K562 (cell line): ENCODE data around the gene IFNGR2. TPM values are rescaled to one million over a fixed set of nuclear protein-coding genes. Genes with fewer than 3 reads are reported as not detected.
A peak's percentile ranks its signal among the peaks of the same experiment; 100 is the strongest.

ENCODE experiments used
- CEBPB ChIP-seq: fragments of 450-650 bp; IDR thresholded peaks from 2 replicates; pipeline ENCODE4 v1.6.1; 2016; ENCODE audit warnings: missing genetic modification characterization, missing compliant biosample characterization
- DPF2 ChIP-seq: fragments of 450-650 bp; IDR thresholded peaks from 2 replicates; pipeline ENCODE4 v1.6.1; 2016
- ELF1 ChIP-seq: fragments of 200-800 bp; sonication (Bioruptor generic); IDR thresholded peaks from 2 replicates; pipeline ENCODE4 v1.6.1; 2016; ENCODE audit warnings: missing genetic modification characterization, missing compliant biosample characterization
- FOSL1 ChIP-seq: fragments of 200-800 bp; sonication (Bioruptor generic); conservative IDR thresholded peaks from 2 replicates; pipeline ENCODE4 v1.6.1; 2016; ENCODE audit warnings: missing genetic modification characterization, missing compliant biosample characterization
- HNRNPK ChIP-seq: fragments of 200-400 bp; formaldehyde crosslinking; IDR thresholded peaks from one replicate; pipeline ENCODE4 v1.6.1; 2018; ENCODE audit warnings: mild to moderate bottlenecking, low read depth, low read length; ENCODE audit not compliant: poor library complexity, severe bottlenecking
- ILK ChIP-seq: fragments of 450-650 bp; IDR thresholded peaks from 2 replicates; pipeline ENCODE4 v1.6.1; 2016; ENCODE audit warnings: missing genetic modification characterization, low read depth, mild to moderate bottlenecking, missing compliant biosample characterization, moderate library complexity, borderline replicate concordance
- JUND ChIP-seq, 2 experiments: IDR thresholded peaks; 2 replicates in 1 of 2; 3 replicates in 1 of 2; pipeline ENCODE4 v1.6.1; 2011; ENCODE audit warnings: borderline replicate concordance in 2 of 2, low read depth in 2 of 2, low read length in 2 of 2, improper control_type of control experiment in 1 of 2, missing biosample characterization in 1 of 2, missing genetic modification characterization in 1 of 2, missing genetic modification reagents in 1 of 2
- NEUROD1 ChIP-seq: fragments of 150-350 bp; IDR thresholded peaks from 2 replicates; pipeline ENCODE4 v1.6.1; 2014; ENCODE audit warnings: borderline replicate concordance, low read length, low read depth; ENCODE audit not compliant: partially characterized antibody
- PHTF2 ChIP-seq: fragments of 250-450 bp; sonication (Bioruptor Pico); IDR thresholded peaks from 2 replicates; pipeline ENCODE4 v1.5.0; 2021; ENCODE audit warnings: mild to moderate bottlenecking
- POLR2H ChIP-seq: IDR thresholded peaks from 2 replicates; pipeline ENCODE4 v1.6.1; 2016; ENCODE audit warnings: missing genetic modification characterization, low read depth, mild to moderate bottlenecking, control low read depth, missing compliant biosample characterization, moderate library complexity
- SMARCA4 ChIP-seq: fragments of 450-650 bp; IDR thresholded peaks from 2 replicates; pipeline ENCODE4 v1.6.1; 2016
- SMARCC2 ChIP-seq: fragments of 450-650 bp; IDR thresholded peaks from 2 replicates; pipeline ENCODE4 v1.6.1; 2017; ENCODE audit warnings: antibody characterized with exemption, moderate library complexity, mild to moderate bottlenecking, low read depth
- YBX1 ChIP-seq: fragments of 450-650 bp; IDR thresholded peaks from 2 replicates; pipeline ENCODE4 v1.7.1; 2016; ENCODE audit warnings: mild to moderate bottlenecking
- ZBED1 ChIP-seq: IDR thresholded peaks from 2 replicates; pipeline ENCODE4 v1.6.1; 2014
- ZBTB8A ChIP-seq: fragments of 450-650 bp; IDR thresholded peaks from 2 replicates; pipeline ENCODE4 v1.6.1; 2018; ENCODE audit warnings: mild to moderate bottlenecking, moderate library complexity; ENCODE audit not compliant: partially characterized antibody
- ZNF347 ChIP-seq: fragments of 450-650 bp; formaldehyde crosslinking; IDR thresholded peaks from 2 replicates; pipeline ENCODE4 v1.4.0; 2020; ENCODE audit warnings: low read depth, mild to moderate bottlenecking, moderate library complexity
- ZNF707 ChIP-seq: fragments of 250-450 bp; sonication (Bioruptor Pico); conservative IDR thresholded peaks from 2 replicates; pipeline ENCODE4 v1.8.0; 2022; ENCODE audit warnings: inconsistent platforms, mild to moderate bottlenecking, moderate library complexity
- ZNF766 ChIP-seq: fragments of 200-800 bp; sonication (Bioruptor generic); conservative IDR thresholded peaks from 2 replicates; pipeline ENCODE4 v1.6.1; 2016; ENCODE audit warnings: missing genetic modification characterization, missing compliant biosample characterization
- ZSCAN29 ChIP-seq: fragments of 450-650 bp; IDR thresholded peaks from 2 replicates; pipeline ENCODE4 v1.6.1; 2017
- polyA plus RNA-seq, 8 experiments: library from polyadenylated mRNA; depleted of rRNA in 4 of 8; stranded (reverse) in 5 of 8; unstranded in 3 of 8; fragments of >200 nt; fragmentation: Nextera tagmentation in 2 of 8; fragmentation: Illumina TruSeq in 1 of 8; extraction: Ambion mirVana in 2 of 8; extraction: Trizol in 1 of 8; gene quantifications; 2 replicates each; pipeline versions ENCODE4 v1.2.1 to v1.2.3, GENCODE V29; 2011 to 2014; ENCODE audit warnings: inconsistent platforms in 1 of 8, missing spikeins in 1 of 8
- total RNA-seq, 7 experiments: library from RNA; depleted of rRNA in 6 of 7; stranded (reverse); fragments of >200 nt in 6 of 7; fragmentation: Illumina TruSeq in 2 of 7; extraction: Trizol in 2 of 7; gene quantifications; 2 replicates each; pipeline versions ENCODE4 v1.2.1 to v1.2.3, GENCODE V29; 2011 to 2021; ENCODE audit warnings: low replicate concordance in 1 of 7
- TF ChIP-seq, protein P1 (sequence below), 2 experiments: fragments of 450-650 bp; IDR thresholded peaks; 2 replicates each; pipeline ENCODE4 v1.6.1; 2018; ENCODE audit warnings: mild to moderate bottlenecking in 2 of 2, low read depth in 1 of 2; ENCODE audit not compliant: partially characterized antibody in 2 of 2
- TF ChIP-seq, protein P2 (sequence below): IDR thresholded peaks from 3 replicates; pipeline ENCODE4 v1.6.1; 2011; ENCODE audit warnings: borderline replicate concordance, mild to moderate bottlenecking; ENCODE audit not compliant: insufficient read length, insufficient read depth
- TF ChIP-seq, protein P3 (sequence below): fragments of 450-650 bp; formaldehyde crosslinking; IDR thresholded peaks from 2 replicates; pipeline ENCODE4 v1.4.0; 2020; ENCODE audit warnings: mild to moderate bottlenecking

Gene IFNGR2
- total and polyA plus RNA-seq, 9 of the 15 experiments (the other 6 are each of a cell fraction or from before 2014, with no cell fraction given): 6.7 to 58.0 (median 28.5) TPM

DNA sequence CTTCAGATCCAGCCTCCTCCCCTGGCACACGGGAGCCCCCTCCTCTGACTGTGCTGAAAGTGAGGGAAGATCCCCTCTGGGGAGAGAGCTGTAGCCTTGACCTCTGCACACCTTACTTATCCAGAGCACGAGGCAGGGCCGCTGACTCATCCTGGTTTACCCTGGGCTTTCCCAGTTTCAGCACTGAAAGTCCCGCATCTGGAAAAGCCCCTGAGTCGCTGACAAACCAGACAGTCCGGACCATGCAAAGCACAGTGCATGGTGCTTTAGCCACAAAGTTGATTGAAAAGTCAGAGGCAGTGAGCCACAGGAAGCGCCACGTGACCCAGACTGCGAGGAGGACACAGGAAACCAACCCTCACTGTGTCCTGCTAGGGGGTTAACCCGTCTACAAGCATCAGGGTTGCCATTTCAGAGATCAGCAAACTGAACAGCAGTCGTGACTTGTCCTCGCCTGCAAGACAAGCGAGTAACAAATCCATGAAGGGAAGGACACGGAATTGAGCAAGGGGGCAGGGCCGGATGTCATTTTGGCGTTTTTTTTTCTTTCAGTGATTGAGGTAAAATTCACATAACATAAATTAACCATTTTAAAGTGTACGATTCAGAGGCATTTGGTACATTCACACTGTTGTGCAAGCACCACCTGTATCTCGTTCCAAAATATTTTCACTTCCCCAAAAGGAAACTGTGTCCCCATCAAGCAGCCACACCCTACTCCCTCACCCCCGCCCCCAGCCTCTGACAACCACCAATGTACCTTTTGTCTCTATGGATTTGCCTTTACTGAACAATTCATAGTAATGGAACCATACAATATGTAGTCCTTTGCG lies 19.9 kb upstream of the IFNGR2 start (continued):
- TF ChIP-seq, protein P1, sequence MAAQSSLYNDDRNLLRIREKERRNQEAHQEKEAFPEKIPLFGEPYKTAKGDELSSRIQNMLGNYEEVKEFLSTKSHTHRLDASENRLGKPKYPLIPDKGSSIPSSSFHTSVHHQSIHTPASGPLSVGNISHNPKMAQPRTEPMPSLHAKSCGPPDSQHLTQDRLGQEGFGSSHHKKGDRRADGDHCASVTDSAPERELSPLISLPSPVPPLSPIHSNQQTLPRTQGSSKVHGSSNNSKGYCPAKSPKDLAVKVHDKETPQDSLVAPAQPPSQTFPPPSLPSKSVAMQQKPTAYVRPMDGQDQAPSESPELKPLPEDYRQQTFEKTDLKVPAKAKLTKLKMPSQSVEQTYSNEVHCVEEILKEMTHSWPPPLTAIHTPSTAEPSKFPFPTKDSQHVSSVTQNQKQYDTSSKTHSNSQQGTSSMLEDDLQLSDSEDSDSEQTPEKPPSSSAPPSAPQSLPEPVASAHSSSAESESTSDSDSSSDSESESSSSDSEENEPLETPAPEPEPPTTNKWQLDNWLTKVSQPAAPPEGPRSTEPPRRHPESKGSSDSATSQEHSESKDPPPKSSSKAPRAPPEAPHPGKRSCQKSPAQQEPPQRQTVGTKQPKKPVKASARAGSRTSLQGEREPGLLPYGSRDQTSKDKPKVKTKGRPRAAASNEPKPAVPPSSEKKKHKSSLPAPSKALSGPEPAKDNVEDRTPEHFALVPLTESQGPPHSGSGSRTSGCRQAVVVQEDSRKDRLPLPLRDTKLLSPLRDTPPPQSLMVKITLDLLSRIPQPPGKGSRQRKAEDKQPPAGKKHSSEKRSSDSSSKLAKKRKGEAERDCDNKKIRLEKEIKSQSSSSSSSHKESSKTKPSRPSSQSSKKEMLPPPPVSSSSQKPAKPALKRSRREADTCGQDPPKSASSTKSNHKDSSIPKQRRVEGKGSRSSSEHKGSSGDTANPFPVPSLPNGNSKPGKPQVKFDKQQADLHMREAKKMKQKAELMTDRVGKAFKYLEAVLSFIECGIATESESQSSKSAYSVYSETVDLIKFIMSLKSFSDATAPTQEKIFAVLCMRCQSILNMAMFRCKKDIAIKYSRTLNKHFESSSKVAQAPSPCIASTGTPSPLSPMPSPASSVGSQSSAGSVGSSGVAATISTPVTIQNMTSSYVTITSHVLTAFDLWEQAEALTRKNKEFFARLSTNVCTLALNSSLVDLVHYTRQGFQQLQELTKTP (IDR thresholded peaks at IDR 0.05; ENCODE audit: low read depth in 1 of 2, partially characterized antibody in 2 of 2): no peak
- TF ChIP-seq JUND (IDR thresholded peaks at IDR 0.05; ENCODE audit: borderline replicate concordance, low read depth, low read length): peak; percentile 84
- TF ChIP-seq JUND (tag; IDR thresholded peaks at IDR 0.05; ENCODE audit: borderline replicate concordance, low read depth, low read length): peak; percentile 81; the same call in 2 of the 3 replicates
- no peak for TF ChIP-seq YBX1
- no peak for TF ChIP-seq POLR2H (tag)
- TF ChIP-seq ZNF347 (CRISPR knock-in tag): no peak
- TF ChIP-seq NEUROD1: no peak
- peak; percentile 60; the same call in 1 of the 2 replicates for TF ChIP-seq ZSCAN29
- no peak for TF ChIP-seq ZBTB8A
- no peak for TF ChIP-seq ILK
- no peak for TF ChIP-seq PHTF2 (CRISPR knock-in tag)
- peak; percentile 89 for TF ChIP-seq CEBPB (tag)
- TF ChIP-seq, protein P2, sequence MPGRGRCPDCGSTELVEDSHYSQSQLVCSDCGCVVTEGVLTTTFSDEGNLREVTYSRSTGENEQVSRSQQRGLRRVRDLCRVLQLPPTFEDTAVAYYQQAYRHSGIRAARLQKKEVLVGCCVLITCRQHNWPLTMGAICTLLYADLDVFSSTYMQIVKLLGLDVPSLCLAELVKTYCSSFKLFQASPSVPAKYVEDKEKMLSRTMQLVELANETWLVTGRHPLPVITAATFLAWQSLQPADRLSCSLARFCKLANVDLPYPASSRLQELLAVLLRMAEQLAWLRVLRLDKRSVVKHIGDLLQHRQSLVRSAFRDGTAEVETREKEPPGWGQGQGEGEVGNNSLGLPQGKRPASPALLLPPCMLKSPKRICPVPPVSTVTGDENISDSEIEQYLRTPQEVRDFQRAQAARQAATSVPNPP: no peak
- TF ChIP-seq, protein P3, sequence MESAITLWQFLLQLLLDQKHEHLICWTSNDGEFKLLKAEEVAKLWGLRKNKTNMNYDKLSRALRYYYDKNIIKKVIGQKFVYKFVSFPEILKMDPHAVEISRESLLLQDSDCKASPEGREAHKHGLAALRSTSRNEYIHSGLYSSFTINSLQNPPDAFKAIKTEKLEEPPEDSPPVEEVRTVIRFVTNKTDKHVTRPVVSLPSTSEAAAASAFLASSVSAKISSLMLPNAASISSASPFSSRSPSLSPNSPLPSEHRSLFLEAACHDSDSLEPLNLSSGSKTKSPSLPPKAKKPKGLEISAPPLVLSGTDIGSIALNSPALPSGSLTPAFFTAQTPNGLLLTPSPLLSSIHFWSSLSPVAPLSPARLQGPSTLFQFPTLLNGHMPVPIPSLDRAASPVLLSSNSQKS (CRISPR knock-in tag): no peak
- TF ChIP-seq ELF1 (tag): no peak
- TF ChIP-seq ZNF766: 0 out of 2 replicates have a peak, but pooled peaks have one; percentile 24
- TF ChIP-seq DPF2: peak; percentile 41
- peak; percentile 45; the same call in 1 of the 2 replicates for TF ChIP-seq SMARCA4
- TF ChIP-seq SMARCC2: no peak
- no peak for TF ChIP-seq ZNF707 (CRISPR knock-in tag)
- TF ChIP-seq ZBED1: no peak
- peak; percentile 83 for TF ChIP-seq FOSL1 (tag)
- TF ChIP-seq HNRNPK: no peak
